Kidney (tissue), 14 donors: ENCODE results near the gene SGIP1. TPM values are rescaled to one million over a fixed set of nuclear protein-coding genes. Genes with fewer than 3 reads are reported as not detected.
"Not testable (repeated sequence)": the region's sequence is repeated elsewhere in the genome, so short reads cannot be mapped to it uniquely, and the experiment has no call there.

ENCODE experiments used
- DNase-seq, 5 donors: peaks; one replicate each; pipeline ENCODE4 v3.0.0-alpha.2; 2013 to 2020
- FAIRE-seq: peaks from 2 replicates; lab custom pipeline; 2012; peaks lifted over from hg19 to GRCh38; lab: Jason Lieb, UNC
- H3K27ac ChIP-seq, 2 donors: one replicate each; pipeline ENCODE4 v1.7.0; 2013; ENCODE audit warnings: low read depth in 2 of 2, low read length in 2 of 2, inconsistent platforms in 1 of 2
- H3K27me3 ChIP-seq: one replicate; pipeline ENCODE4 v1.7.1; 2013; ENCODE audit warnings: low read length, inconsistent platforms; ENCODE audit not compliant: control insufficient read depth, insufficient read depth
- H3K36me3 ChIP-seq, 3 donors: one replicate each; pipeline versions ENCODE4 v1.7.0 to v1.7.1; 2013; ENCODE audit warnings: low read length in 3 of 3, control low read depth in 1 of 3, inconsistent platforms in 1 of 3; ENCODE audit not compliant: insufficient read depth in 3 of 3, control insufficient read depth in 2 of 3
- H3K4me1 ChIP-seq, 3 donors: one replicate each; pipeline versions ENCODE4 v1.7.0 to v1.7.1; 2013; ENCODE audit warnings: low read length in 3 of 3, inconsistent platforms in 1 of 3, low read depth in 1 of 3; ENCODE audit not compliant: control insufficient read depth in 2 of 3, insufficient read depth in 2 of 3
- H3K4me3 ChIP-seq, 3 donors: one replicate each; pipeline versions ENCODE4 v1.7.0 to v1.8.1; 2013; ENCODE audit warnings: low read length in 3 of 3, control low read depth in 1 of 3, inconsistent platforms in 1 of 3
- H3K9ac ChIP-seq, 3 donors: one replicate each; pipeline versions ENCODE4 v1.7.0 to v1.7.1; 2013; ENCODE audit warnings: low read length in 3 of 3, control low read depth in 1 of 3, inconsistent platforms in 1 of 3
- H3K9me3 ChIP-seq, 3 donors: one replicate each; pipeline versions ENCODE4 v1.7.0 to v1.7.1; 2013; ENCODE audit warnings: low read length in 3 of 3, control low read depth in 1 of 3, inconsistent platforms in 1 of 3; ENCODE audit not compliant: control insufficient read depth in 2 of 3, insufficient read depth in 1 of 3
- intact Hi-C: fragments of 100-400 bp; cut with DNase I; formaldehyde crosslinking; loops from one replicate; pipeline ENCODE4 v1.11.1; 2022
- polyA plus RNA-seq: library from polyadenylated mRNA; stranded (reverse); fragments of 350-450 nt; fragmentation: Illumina TruSeq; extraction: RNeasy Lipid Tissue Mini Kit (QIAGEN cat#74804); gene quantifications from one replicate; pipeline ENCODE4 v1.2.3, GENCODE V29; 2014; ENCODE audit warnings: low read depth, low replicate concordance; ENCODE audit not compliant: insufficient read depth
- total RNA-seq: library from RNA; stranded (reverse); fragmentation: NEBNext Ultra II Directional; extraction: Animal tissue kit (Norgen Biotek cat#: 25700); gene quantifications from one replicate; pipeline ENCODE4 v1.2.1, GENCODE V29; 2021
- TF ChIP-seq, protein P1 (sequence below): IDR thresholded peaks from 3 replicates; pipeline ENCODE4 v1.5.1; 2012; ENCODE audit warnings: mild to moderate bottlenecking, moderate library complexity, borderline replicate concordance; ENCODE audit not compliant: insufficient read depth; ENCODE audit errors: extremely low read depth
- donor health status: control.
- donor health status: control.
- donor health status: control.
- donor health status: control.
- donor health status: control.
- donor health status: DM: yes; HTN: yes; CAD: no.
- donor health status: Normal renal cell carcinoma (clear cell type).

SGIP1 gene
- total and polyA plus RNA-seq, 2 donors from 2014 or later: 8.3 to 11.2 TPM

DNA sequence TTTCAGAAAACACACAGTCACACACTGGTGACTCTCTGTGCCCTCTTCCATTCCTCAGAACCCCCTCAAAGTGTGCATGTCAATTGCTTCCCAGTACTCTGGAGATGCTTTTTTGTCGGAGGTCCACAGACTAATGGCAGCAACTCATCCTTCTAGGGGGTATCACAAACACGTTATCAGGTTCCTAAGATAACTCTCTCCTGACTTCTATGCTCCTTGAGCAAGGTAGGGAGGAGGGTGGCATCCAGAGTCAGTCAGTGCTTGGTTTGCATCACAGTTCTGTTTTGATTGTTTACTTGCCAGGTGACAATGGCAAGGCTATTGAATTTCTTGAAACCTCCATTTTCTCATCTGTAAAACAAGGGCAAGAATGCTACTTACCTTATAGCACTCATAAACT, 178.9 kb downstream of the SGIP1 start:
- intact Hi-C loops: no loop called here
- TF ChIP-seq, protein P1, sequence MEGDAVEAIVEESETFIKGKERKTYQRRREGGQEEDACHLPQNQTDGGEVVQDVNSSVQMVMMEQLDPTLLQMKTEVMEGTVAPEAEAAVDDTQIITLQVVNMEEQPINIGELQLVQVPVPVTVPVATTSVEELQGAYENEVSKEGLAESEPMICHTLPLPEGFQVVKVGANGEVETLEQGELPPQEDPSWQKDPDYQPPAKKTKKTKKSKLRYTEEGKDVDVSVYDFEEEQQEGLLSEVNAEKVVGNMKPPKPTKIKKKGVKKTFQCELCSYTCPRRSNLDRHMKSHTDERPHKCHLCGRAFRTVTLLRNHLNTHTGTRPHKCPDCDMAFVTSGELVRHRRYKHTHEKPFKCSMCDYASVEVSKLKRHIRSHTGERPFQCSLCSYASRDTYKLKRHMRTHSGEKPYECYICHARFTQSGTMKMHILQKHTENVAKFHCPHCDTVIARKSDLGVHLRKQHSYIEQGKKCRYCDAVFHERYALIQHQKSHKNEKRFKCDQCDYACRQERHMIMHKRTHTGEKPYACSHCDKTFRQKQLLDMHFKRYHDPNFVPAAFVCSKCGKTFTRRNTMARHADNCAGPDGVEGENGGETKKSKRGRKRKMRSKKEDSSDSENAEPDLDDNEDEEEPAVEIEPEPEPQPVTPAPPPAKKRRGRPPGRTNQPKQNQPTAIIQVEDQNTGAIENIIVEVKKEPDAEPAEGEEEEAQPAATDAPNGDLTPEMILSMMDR: no peak
- Histone ChIP-seq H3K36me3 (no peaks in the 10 kb centered on the region), H3K9ac (no peak overlapping the region), H3K4me1 (no peaks in the 10 kb centered on the region), H3K27ac (no peak overlapping the region), H3K9me3 (no peaks in the 10 kb centered on the region), H3K4me3 (no peak overlapping the region), H3K27me3 (no peaks in the 10 kb centered on the region)
- DNase-seq: peak in 2 of 5 donors; percentile 27 to 65
- FAIRE-seq: no peak

DNA sequence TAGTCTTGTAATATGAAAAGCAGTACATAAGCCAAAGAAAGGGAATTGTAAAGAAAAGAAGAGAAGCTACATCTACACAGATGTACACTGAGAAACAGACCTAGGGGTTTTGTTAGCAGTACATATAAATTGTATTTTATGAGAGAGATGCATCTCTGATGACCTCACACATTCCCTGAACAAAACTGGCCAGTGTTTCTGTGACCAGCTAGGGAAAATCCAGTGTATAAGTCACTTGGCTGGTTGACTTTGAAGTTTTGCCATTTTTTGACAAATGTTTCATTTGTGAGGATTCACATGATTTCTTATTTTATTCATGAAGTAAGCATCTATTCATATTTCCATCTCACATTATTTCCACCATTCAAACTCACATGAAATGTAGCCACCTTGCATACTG, 190.0 kb downstream of the SGIP1 start:
- Histone ChIP-seq H3K9ac (no peak overlapping the region), H3K9me3 (no peaks in the 10 kb centered on the region), H3K4me3 (no peak overlapping the region), H3K4me1 (peaks cover 0 to 4% (median 3%) of the 10 kb centered on the region in 3 donors), H3K27ac (no peak overlapping the region), H3K36me3 (no peaks in the 10 kb centered on the region), H3K27me3 (no peaks in the 10 kb centered on the region)
- DNase-seq (no peak), FAIRE-seq (no peak)
- TF ChIP-seq, protein P1: no peak
- intact Hi-C loops: no loop called here

DNA sequence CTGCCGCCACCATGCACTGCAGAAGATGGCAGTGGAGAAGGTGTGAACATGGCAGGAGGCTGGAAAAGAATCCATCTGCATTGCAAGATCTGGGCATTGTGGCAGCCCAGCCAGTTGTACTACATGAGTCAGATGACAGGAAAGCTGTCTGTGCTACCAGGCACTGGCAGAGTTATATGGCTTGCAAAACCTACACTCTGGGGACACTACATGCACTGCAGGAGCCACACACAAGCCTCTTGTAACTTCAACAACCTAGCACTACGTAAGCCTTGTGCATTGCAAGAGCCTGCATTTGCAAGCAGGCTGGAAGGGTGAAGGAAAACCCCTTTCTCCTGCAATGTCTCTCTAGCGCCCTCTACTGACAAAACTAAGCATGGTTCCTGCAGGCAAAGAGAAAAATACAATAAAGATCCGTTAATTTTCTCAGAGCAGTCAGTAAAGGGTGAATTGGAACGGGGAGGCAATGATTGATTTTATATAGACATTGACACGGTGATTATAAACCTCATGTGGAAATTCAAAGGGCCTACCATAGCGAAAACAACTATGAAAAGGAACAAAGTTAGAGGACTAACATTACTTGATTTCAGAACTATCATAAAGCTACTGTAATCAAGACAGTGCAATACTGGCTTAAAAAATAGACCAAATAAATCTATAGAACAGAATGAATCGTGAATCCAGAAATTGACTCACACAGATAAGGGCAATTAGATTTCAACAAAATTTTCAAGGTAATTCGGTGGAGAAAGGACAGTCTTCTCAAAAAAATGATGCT, 192.1 kb downstream of the SGIP1 start:
- H3K27me3 ChIP-seq: no peaks in the 10 kb centered on the region
- no peak overlapping the region for H3K4me3 ChIP-seq
- no peaks in the 10 kb centered on the region for H3K9me3 ChIP-seq
- DNase-seq (peak in 4 of 5 donors; percentile 41 to 85 (median 64)), FAIRE-seq (no peak)
- no peak overlapping the region for H3K9ac ChIP-seq
- peaks cover 0 to 4% (median 3%) of the 10 kb centered on the region in 3 donors for H3K4me1 ChIP-seq
- no peak overlapping the region for H3K27ac ChIP-seq
- TF ChIP-seq, protein P1: peak; percentile 90
- no peaks in the 10 kb centered on the region for H3K36me3 ChIP-seq
- intact Hi-C loops: no loop called here

DNA sequence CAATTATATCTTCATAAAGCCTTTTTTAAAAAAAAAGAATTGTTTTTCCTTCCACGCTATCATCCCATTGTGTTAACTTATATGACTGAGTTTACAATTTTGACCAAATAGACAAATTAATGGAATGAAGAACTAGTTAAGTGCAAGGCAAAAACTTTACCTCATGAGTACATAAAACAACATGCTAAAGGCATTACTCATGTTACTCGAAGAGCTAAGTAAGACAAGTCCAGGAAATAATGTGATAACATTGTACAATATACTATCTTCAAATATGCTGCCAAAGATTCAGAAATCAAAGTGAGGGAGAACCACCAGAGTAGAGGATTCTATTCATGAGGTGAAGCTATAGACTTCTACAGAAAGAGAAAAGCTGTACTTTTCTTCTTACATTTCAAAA, 194.1 kb downstream of the SGIP1 start:
- TF ChIP-seq, protein P1: no peak
- Histone ChIP-seq H3K9me3 (no peaks in the 10 kb centered on the region), H3K27ac (no peak overlapping the region), H3K27me3 (no peaks in the 10 kb centered on the region), H3K36me3 (no peaks in the 10 kb centered on the region), H3K4me3 (no peak overlapping the region), H3K9ac (no peak overlapping the region), H3K4me1 (peaks cover 0 to 4% (median 3%) of the 10 kb centered on the region in 3 donors)
- intact Hi-C loops: no loop called here
- FAIRE-seq (no peak), DNase-seq (no peak)

DNA sequence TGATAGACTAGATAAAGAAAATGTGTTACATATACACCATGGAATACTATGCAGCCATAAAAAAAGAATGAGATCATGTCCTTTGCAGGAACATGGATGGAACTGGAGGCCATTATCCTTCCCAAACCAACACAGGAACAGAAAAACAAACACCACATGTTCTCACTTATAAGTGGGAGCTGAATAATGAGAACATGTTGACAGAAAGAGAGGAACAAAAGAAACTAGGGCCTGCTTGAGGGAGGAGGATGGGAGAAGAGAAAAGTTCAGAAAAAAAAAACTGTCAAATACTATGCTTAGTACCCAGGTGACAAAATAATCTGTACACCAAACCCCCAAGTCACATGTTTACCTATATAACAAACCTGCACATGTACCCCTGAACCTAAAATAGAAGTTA, 194.8 kb downstream of the SGIP1 start:
- H3K4me1 ChIP-seq, H3K27me3 ChIP-seq, H3K9me3 ChIP-seq, H3K9ac ChIP-seq, intact Hi-C loops, H3K4me3 ChIP-seq, DNase-seq, FAIRE-seq, H3K36me3 ChIP-seq, H3K27ac ChIP-seq: not testable (repeated sequence)
